CD4-positive, alpha-beta T cell treated with Interleukin-17A for 1 hour (primary cell): Measurements from ENCODE around the gene SPATC1L.

Experiments used
- DNase-seq: peaks from one replicate; pipeline ENCODE4 v3.0.0-alpha.2; 2020

Gene SPATC1L

GRCh38 chr21:46160907-46161632 is 23.2 kb downstream of the SPATC1L start:
- DNase-seq = no peak

DNA sequence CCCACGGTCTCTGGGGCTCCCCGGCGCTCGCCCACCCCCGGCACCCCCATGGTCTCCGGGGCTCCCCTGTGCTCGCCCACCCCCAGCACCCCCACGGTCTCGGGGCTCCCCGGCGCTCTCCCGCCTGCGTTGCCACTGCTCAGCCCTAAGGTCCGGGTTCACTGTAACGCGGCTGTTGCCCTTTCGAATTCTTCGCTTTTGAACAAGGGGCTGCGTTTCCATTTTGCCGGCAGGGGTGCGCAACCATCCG is 23.7 kb downstream of the SPATC1L start:
- no peak for DNase-seq

GRCh38 chr21:46159841-46160656 is 24.2 kb downstream of the SPATC1L start:
- no peak for DNase-seq

GRCh38 chr21:46159390-46159789 is 24.9 kb downstream of the SPATC1L start:
- no peak for DNase-seq

- DNase-seq = no peak
These were observed 25.5 kb downstream of the SPATC1L start for GRCh38 chr21:46158666-46159300.

DNA sequence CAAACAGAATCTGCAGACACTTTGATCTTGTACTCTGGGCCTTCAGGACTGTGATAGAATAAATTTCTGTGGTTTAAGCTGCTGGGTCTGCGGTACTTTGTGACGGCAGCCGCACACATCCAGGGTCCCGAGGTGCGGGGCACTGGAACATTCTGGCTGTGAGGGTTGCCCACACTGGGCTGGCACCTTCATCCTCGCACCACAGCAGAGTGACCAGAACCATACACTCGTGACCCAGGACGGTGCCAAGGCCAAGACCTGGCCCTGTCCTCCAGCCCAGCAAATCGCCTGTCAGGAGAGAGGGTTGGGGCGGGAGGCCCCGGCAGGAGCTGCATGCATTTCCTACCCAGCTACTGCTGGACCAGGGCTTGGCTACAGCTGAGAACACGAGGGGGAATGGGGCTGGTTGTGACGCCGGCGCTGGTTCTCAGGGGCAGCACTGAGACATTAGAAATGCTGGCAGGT is 26.2 kb downstream of the SPATC1L start:
- DNase-seq = no peak

DNA sequence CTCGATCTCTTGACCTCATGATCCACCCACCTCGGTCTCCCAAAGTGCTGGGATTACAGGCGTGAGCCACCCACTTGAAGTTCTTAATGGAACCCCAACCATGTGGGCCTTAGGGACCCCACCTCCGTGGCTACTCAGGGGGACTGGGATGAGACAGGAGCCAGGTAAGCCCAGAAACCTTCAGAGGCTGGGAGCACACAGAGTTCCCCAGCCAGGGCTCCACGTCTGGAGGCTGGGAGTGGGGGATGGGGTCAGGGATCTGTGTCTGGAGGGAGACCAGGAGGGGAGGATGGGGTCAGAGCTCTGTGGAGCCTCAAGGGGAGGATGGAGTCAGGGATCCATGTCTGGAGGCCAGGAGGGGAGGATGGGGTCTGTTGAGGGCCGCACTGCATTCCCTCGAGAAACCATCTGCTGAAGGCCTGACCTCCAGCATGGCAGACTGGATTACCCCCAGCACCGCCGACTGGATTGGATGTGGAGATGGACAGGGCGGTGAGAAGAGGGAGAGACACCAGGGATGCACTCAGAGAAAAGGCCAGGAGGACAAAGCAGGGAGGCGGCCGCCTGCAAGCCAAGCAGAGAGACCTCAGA is 26.8 kb downstream of the SPATC1L start:
- no peak for DNase-seq

DNA sequence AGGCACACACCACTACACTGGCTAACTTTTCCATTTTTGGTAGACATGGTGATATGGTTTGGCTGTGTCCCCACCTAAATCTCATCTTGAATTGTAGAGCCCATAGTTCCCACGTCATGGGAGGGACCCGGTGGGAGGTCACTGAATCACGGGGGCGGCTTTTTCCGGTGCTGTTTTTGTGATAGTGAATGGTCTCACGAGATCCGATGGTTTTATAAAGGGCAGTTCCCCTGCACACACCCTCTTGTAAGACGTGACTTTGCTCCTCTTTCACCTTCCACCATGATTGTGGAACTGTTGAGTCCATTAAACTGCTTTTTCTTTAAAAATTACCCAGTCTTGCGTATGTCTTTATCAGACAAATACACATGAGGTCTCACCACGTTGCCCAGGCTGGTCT is 27.6 kb downstream of the SPATC1L start:
- DNase-seq = no peak

DNA sequence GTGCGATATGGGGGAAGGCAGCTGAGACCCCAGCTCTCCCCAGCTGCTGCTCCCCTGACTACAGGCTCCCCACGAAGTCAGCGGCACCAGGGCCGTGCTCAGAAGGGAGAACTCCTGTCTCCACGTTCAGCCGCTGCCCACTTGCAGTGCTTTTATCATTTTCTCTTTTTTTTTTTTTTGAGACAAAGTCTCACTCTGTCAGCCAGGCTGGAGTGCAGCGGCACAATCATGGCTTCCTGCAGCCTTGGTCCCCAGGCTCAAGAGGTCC is 27.9 kb downstream of the SPATC1L start:
- no peak for DNase-seq

DNA sequence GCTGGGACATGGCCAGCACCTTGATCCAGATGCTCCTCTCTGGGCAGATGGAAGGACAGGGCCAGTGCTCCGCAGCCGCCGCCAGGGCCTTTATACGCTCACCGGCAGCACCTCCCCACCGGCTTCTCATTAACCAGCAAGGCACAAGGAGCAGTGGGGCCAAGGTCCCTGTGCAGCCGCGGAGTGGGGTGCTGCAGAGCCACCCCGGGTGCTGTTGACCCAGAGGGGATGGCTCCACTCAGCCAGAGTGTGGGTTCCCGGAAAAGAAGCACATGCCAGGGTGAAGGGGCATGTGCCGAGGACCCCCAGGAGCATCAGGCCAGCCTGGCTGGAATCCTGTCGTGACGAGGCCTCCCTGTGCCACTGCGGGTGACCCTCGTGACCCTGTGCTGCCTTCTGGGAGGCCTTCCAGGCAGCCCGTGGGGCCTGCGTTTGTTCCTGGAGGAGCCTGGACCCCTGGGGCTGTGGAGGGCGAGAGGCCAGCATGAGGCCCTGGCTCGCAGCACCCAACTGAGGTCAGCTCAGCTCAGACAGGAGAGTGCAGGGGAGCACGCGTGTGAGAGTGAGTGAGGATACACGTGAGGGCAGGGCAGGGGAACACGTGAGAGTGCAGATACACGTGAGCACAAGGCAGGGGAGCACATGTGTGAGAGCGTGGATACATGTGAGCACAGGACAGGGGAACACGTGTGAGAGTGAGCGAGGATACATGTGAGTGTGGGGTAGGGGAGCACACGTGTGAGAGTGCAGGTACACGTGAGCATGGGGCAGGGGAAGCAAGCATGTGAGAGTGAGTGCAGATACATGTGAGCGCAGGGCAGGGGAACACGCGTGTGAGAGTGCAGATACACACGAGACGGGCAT is 28.5 kb downstream of the SPATC1L start, which contains the start of gene FTCD:
Gene FTCD, minus strand, starts transcription at position 66 of the 864 bp plus-strand sequence. Its CDS starts 56 bp downstream, at position 10.
- DNase-seq = no peak

DNA sequence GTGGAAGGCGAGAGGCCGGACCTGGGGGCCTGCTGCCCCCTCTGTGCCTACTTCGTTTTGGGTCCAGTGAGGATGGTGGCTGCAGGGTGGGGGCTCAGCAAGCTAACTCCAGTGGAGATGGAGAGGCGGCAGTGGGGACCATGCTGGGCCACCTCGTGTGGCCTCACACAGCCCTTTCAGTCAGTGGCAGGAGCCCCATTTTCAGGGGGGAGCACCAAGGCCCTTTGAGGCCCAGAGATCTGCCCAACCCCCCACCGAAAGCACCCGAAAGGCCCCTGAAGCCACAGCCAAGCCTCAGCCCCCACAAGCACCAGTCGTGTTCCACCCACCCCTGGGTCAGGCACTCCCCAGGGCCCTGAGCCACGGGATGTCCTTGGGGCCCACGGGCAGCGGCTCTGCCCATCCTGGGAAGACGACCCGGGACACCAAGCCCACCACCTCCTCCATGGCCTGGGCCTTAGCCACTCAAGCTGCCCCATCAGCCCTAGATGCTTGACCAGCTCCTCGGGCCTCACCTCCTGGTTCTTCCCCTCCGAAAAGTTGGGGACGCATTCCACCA is 29.2 kb downstream of the SPATC1L start:
- no peak for DNase-seq

DNA sequence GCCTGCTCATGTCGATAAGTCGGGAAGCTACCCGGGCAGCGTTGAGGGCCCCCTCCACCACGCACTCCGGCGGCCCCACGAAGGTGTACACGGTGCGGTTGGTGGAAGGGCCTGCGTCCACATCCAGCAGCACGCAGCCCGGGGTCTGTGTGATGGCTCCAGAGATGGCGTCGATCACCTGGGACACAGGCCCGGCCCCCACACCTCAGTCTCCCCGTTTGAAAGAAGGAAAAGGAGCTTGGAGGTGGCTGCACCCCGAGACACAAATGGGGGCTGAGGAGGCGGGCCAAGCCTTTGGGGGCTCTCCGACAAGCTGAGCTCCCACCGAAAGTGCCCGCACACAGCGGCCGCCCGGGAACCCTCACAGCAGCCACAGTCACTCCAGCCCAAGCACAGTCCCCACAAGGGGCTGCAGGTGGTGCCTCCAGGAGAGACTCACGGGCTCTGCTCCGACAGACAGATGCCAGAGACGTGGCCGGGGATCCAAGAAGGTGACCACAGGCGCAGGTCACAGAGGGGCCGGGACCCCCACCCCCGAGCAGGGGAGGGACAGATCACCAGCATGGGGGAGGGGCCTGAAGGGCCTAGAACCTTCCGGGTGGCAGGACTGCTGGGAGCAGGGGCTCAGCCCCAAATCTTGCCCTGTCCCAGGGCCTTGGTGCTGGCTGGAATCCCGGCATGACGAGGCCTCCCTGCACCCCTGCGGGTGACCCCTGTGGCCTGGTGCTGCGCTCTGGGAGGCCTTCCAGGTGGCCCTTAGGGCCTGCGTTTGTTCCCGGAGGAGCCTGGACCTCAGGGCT is 29.9 kb downstream of the SPATC1L start:
- DNase-seq = no peak

DNA sequence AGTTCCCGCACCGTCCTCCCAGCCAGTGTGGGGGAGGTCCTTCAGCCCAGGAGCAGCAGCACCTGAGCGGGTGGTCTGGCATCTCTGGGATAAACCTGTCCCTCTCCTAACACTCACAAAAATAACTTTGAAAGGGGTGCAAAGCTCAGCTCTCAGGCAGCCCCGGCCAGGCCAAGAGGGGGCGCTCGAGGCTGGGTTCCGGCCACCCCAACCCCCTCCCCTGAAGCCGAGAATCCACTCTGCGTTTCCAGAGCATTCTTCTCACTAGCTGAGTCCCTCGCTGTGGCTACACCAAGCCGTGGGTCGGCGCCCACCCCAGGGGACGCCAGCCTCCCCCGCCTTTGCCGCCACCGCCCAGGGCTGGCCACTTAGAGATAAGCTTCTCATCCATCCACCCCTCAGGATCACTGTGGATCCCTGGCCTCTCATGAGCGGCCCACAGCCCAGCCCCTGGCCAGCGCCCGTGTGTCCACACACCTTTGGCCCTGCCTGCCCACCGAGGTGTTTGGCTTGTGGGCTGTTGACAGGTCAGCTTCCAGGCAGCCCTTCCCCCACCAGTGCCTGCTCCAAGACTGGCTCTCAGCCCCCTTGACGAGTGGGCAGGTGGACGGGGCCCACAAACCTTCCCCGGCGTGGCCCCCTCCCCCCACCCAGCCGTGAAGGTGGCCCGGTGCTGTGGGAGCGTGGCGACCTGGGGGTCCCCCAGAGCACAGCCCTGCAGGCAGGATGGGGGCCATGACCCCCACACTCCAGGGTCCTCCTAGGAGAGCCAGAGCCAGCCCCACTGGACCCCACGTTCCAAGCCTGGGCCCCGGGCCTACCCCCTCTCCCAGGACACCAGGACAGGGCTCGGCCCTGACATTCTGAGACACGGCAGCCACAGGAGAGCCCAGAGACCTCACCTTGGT is 30.8 kb downstream of the SPATC1L start:
- peak; percentile 36 for DNase-seq

- no peak for DNase-seq
These were observed 31.4 kb downstream of the SPATC1L start for GRCh38 chr21:46152927-46153246.

DNA sequence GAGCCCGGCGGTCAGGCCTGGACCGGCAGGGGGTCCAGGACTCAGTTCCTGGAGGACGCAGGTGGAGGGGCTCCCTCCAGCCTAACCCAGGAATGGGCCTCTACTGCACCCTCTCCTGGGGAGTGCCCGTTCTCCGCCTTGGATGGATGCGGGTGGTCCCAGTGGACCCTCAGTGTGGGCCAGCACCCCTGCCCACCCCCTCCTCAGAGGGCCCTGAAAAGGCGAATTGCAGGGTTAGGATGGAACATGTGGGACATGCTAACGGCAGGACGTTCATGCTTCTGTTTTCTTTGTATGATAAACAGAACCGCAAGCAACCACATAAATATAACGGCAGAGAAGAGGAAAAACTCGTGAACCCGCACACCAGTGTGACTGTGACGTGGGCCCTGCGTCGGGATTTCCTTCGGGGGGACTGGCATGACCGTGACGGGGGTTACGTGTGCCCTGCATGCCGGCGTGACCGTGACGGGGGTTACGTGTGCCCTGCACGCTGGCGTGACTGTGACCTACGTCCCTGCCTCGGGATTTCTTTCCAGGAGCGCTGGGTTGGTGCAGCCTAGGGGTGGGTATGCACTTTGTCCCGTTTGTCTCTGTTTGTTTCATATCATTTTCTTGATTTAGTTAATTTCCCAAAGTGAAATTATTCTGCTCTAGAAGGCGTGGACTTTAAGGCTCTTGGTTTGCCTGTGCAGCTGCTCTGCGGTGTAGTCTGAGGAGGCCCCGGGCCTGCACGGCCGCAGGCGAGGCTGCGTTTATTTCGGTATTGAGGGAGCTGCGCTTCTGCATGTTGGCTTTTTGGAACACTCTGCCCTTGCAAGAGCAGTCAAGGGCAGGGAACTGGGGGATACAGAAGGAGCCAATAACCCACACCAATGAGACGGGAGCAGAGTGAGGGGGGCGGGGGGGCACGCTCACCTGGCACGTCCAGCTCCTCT is 32.0 kb downstream of the SPATC1L start:
- DNase-seq = no peak

DNA sequence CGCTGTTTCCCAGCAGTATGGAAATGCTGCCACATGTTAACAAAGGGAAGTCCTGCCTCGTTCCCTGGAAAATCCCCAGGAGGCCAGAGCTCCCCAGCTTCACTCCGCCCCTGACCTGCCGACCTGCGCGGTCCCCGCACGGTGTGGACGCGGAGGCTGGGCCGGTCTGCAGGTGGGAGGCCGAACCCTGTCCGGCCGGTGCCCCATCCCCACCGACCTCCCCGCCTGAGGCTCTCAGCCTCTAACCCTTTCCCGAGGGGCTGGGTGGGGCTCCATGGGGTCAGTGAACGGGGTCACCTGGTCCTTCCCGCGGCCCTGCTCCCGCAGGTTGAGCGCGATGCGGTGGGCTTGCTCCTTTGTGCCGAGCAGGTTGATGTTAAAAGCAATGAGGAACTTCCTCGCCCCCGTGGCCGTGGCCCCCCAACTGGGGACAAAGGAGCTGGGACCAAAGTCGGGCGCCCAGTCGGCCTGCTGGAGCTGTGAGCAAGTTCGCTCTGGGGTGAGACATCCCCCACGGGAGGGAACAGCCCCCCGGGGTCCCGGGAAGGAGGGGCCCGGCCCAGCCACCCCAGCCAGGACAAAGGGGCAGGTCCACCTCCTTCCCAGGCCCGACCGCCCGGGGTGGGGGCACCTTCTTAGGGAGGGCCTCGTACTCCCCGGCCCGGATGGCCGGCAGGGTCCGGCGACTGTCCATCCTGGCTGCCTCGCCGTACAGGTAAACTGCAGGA is 32.8 kb downstream of the SPATC1L start:
- no peak for DNase-seq

- DNase-seq = no peak
These were observed 33.7 kb downstream of the SPATC1L start for GRCh38 chr21:46150491-46151121.

DNA sequence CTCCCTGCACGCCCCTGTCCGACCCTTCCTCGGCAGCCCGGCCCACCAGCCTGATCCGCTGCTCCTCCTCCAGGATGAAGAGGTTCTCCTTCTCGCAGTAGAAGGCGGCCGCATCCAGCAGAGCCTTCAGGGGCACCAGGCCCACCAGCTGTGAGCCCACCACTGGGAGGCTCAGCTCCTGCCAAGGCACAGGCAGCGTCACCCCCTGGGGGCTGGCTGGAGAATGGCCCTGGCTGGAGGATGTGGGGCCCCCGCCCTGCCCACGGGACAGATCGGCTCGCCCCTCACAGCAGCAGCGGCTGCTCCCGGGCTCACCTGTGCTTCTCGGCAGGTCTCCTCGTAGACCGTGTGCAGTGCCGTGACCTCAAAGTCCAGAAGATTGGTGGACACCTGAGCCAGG is 34.2 kb downstream of the SPATC1L start:
- DNase-seq = no peak
